ENCODE measurements around the gene PXK. TPM values are rescaled to one million over a fixed set of nuclear protein-coding genes. Genes with fewer than 3 reads are reported as not detected.

Gene PXK
- total RNA-seq, 2 donors from 2014 or later = 16.0 to 22.0 TPM

GRCh38 chr3:58462829-58463180 is 130.1 kb downstream of the PXK start:
- no peak overlapping the region for H3K9ac ChIP-seq (ENCODE audit: extremely low read depth, low read length, poor library complexity, severe bottlenecking)
- H3K36me3 ChIP-seq (ENCODE audit: control insufficient read depth, insufficient read depth, low read length) = no peaks in the 10 kb centered on the region
- peaks cover 21% of the 10 kb centered on the region for H3K4me1 Mint-ChIP-seq
- peak overlapping the region; percentile 96 for H3K27ac Mint-ChIP-seq
- H3K9me3 Mint-ChIP-seq = peaks cover 3% of the 10 kb centered on the region
- H3K4me3 ChIP-seq (ENCODE audit: low read length) = no peak overlapping the region
- H3K4me1 ChIP-seq (ENCODE audit: control insufficient read depth, insufficient read depth, low read length) = no peaks in the 10 kb centered on the region
- 50 to 52% methylated on average over 2 to 4 of the region's 4 CpGs for WGBS, 2 experiments (ENCODE audit: insufficient coverage in 1 of 2, insufficient read length in 1 of 2)
- H3K4me3 Mint-ChIP-seq = no peak overlapping the region
- no peaks in the 10 kb centered on the region for H3K36me3 Mint-ChIP-seq (ENCODE audit: low read depth)
- peak overlapping the region; percentile 32 for H3K27ac ChIP-seq (ENCODE audit: low read depth, low read length)
- TF ChIP-seq CTCF (conservative IDR thresholded peaks at IDR 0.05) = no peak
- DNase-seq = peak; percentile 89
- peaks cover 7% of the 10 kb centered on the region for H3K27me3 Mint-ChIP-seq (ENCODE audit: insufficient read depth)
- no peaks in the 10 kb centered on the region for H3K9me3 ChIP-seq (ENCODE audit: control insufficient read depth, low read length)
- H3K27me3 ChIP-seq (ENCODE audit: control insufficient read depth, insufficient read depth, low read length, poor library complexity, severe bottlenecking) = no peaks in the 10 kb centered on the region

GRCh38 chr3:58463181-58463941 is 130.7 kb downstream of the PXK start:
- Mint-ChIP-seq H3K27ac (peak overlapping the region; percentile 96), H3K36me3 (ENCODE audit: low read depth) (no peaks in the 10 kb centered on the region), H3K4me3 (no peak overlapping the region), H3K27me3 (ENCODE audit: insufficient read depth) (peaks cover 12% of the 10 kb centered on the region), H3K9me3 (no peaks in the 10 kb centered on the region), H3K4me1 (peaks cover 21% of the 10 kb centered on the region)
- no peaks in the 10 kb centered on the region for H3K9me3 ChIP-seq (ENCODE audit: control insufficient read depth, low read length)
- H3K36me3 ChIP-seq (ENCODE audit: control insufficient read depth, insufficient read depth, low read length) = no peaks in the 10 kb centered on the region
- peak overlapping the region; percentile 32 for H3K27ac ChIP-seq (ENCODE audit: low read depth, low read length)
- H3K27me3 ChIP-seq (ENCODE audit: control insufficient read depth, insufficient read depth, low read length, poor library complexity, severe bottlenecking) = no peaks in the 10 kb centered on the region
- H3K9ac ChIP-seq (ENCODE audit: extremely low read depth, low read length, poor library complexity, severe bottlenecking) = no peak overlapping the region
- peak; percentile 94 for DNase-seq
- no peak overlapping the region for H3K4me3 ChIP-seq (ENCODE audit: low read length)
- peak; percentile 96 for TF ChIP-seq CTCF (conservative IDR thresholded peaks at IDR 0.05)
- no peaks in the 10 kb centered on the region for H3K4me1 ChIP-seq (ENCODE audit: control insufficient read depth, insufficient read depth, low read length)
- WGBS, 2 experiments (ENCODE audit: insufficient coverage in 1 of 2, insufficient read length in 1 of 2) = 21 to 47% methylated on average over 9 to 17 of the region's 18 CpGs

GRCh38 chr3:58463942-58464271 is 131.2 kb downstream of the PXK start:
- Histone ChIP-seq H3K4me1 (ENCODE audit: control insufficient read depth, insufficient read depth, low read length) (no peaks in the 10 kb centered on the region), H3K36me3 (ENCODE audit: control insufficient read depth, insufficient read depth, low read length) (no peaks in the 10 kb centered on the region), H3K27ac (ENCODE audit: low read depth, low read length) (no peak overlapping the region), H3K9me3 (ENCODE audit: control insufficient read depth, low read length) (no peaks in the 10 kb centered on the region), H3K9ac (ENCODE audit: extremely low read depth, low read length, poor library complexity, severe bottlenecking) (no peak overlapping the region), H3K4me3 (ENCODE audit: low read length) (no peak overlapping the region), H3K27me3 (ENCODE audit: control insufficient read depth, insufficient read depth, low read length, poor library complexity, severe bottlenecking) (no peaks in the 10 kb centered on the region)
- peaks cover 21% of the 10 kb centered on the region for H3K4me1 Mint-ChIP-seq
- no peaks in the 10 kb centered on the region for H3K9me3 Mint-ChIP-seq
- DNase-seq = no peak
- WGBS, 2 experiments (ENCODE audit: insufficient coverage in 1 of 2, insufficient read length in 1 of 2) = 52 to 55% methylated on average over 4 to 5 of the region's 5 CpGs
- no peak for TF ChIP-seq CTCF (conservative IDR thresholded peaks at IDR 0.05)
- H3K27me3 Mint-ChIP-seq (ENCODE audit: insufficient read depth) = peaks cover 17% of the 10 kb centered on the region
- H3K36me3 Mint-ChIP-seq (ENCODE audit: low read depth) = no peaks in the 10 kb centered on the region
- H3K27ac Mint-ChIP-seq = no peak overlapping the region
- no peak overlapping the region for H3K4me3 Mint-ChIP-seq

Measured in endodermal cell (in vitro differentiated cells).